CD14-positive monocyte (primary cell): ENCODE measurements around the gene CCL28. TPM values are rescaled to one million over a fixed set of nuclear protein-coding genes. Genes with fewer than 3 reads are reported as not detected.
"Not testable (repeated sequence)": the region's sequence is repeated elsewhere in the genome, so short reads cannot be mapped to it uniquely, and the experiment has no call there.

Experiments used
- DNase-seq, 3 donors: peaks; one replicate each; pipeline ENCODE4 v3.0.0-alpha.2; 2011 to 2022
- H2AFZ ChIP-seq: 2 replicates; pipeline ENCODE4 v1.6.0; 2012; ENCODE audit warnings: mild to moderate bottlenecking, low read depth, low read length, inconsistent platforms; ENCODE audit not compliant: insufficient read depth, poor library complexity, severe bottlenecking
- H3K27ac ChIP-seq, 2 donors: 1 replicate in 1 of 2; 2 replicates in 1 of 2; pipeline ENCODE4 v1.5.1; 2012 to 2013; ENCODE audit warnings: low read length in 2 of 2, control low read depth in 1 of 2, inconsistent platforms in 1 of 2, low read depth in 1 of 2, mild to moderate bottlenecking in 1 of 2
- H3K27me3 ChIP-seq, 2 donors: one replicate each; pipeline versions ENCODE4 v1.6.0 to v1.6.1; 2011 to 2013; ENCODE audit warnings: low read length in 2 of 2; ENCODE audit not compliant: control insufficient read depth in 2 of 2, insufficient read depth in 2 of 2
- H3K36me3 ChIP-seq, 2 donors: replicated peaks in 1 of 2; 1 replicate in 1 of 2; 2 replicates in 1 of 2; pipeline versions ENCODE4 v1.5.1 to v1.6.1; 2012 to 2013; ENCODE audit warnings: low read length in 2 of 2, control low read depth in 1 of 2, inconsistent platforms in 1 of 2, mild to moderate bottlenecking in 1 of 2; ENCODE audit not compliant: insufficient read depth in 2 of 2, control insufficient read depth in 1 of 2
- H3K4me1 ChIP-seq, 2 donors: 1 replicate in 1 of 2; 2 replicates in 1 of 2; pipeline versions ENCODE4 v1.5.1 to v1.6.1; 2012 to 2013; ENCODE audit warnings: low read length in 2 of 2, control low read depth in 1 of 2, inconsistent platforms in 1 of 2, mild to moderate bottlenecking in 1 of 2, moderate library complexity in 1 of 2; ENCODE audit not compliant: insufficient read depth in 2 of 2, control insufficient read depth in 1 of 2
- H3K4me2 ChIP-seq: replicated peaks from 2 replicates; pipeline ENCODE3; 2012; ENCODE audit warnings: low read length, moderate library complexity, mild to moderate bottlenecking; ENCODE audit not compliant: poor library complexity, severe bottlenecking; ENCODE audit errors: extremely low read depth
- H3K4me3 ChIP-seq, 3 experiments: fragments of 200-600 bp in 1 of 3; sonication (generic) in 1 of 3; replicated peaks in 1 of 3; 1 replicate in 2 of 3; 2 replicates in 1 of 3; pipeline ENCODE4 v1.5.1; 2011 to 2013; ENCODE audit warnings: low read length in 3 of 3, mild to moderate bottlenecking in 3 of 3, control low read depth in 2 of 3, low read depth in 2 of 3, inconsistent platforms in 1 of 3, moderate library complexity in 1 of 3
- H3K79me2 ChIP-seq: 2 replicates; pipeline ENCODE4 v1.6.0; 2012; ENCODE audit warnings: mild to moderate bottlenecking, control low read depth, inconsistent platforms, low read length, moderate library complexity; ENCODE audit not compliant: insufficient read depth
- H3K9ac ChIP-seq: 2 replicates; pipeline ENCODE4 v1.6.0; 2017; ENCODE audit warnings: low read length, mild to moderate bottlenecking; ENCODE audit not compliant: insufficient read depth, poor library complexity, severe bottlenecking
- H3K9me3 ChIP-seq, 2 donors: replicated peaks in 1 of 2; 1 replicate in 1 of 2; 2 replicates in 1 of 2; pipeline versions ENCODE4 v1.5.1 to v1.6.1; 2012 to 2013; ENCODE audit warnings: low read length in 2 of 2, control low read depth in 1 of 2; ENCODE audit not compliant: control insufficient read depth in 1 of 2, insufficient read depth in 1 of 2
- H4K20me1 ChIP-seq: 2 replicates; pipeline ENCODE4 v1.6.0; 2012; ENCODE audit warnings: mild to moderate bottlenecking, low read length, control low read depth, moderate library complexity; ENCODE audit not compliant: insufficient read depth
- H3K27ac Mint-ChIP-seq, 7 donors: one replicate each; pipeline ENCODE4 v1.8.0; 2020; ENCODE audit warnings: mild to moderate bottlenecking in 7 of 7, mixed read lengths in 7 of 7, moderate library complexity in 6 of 7, inconsistent platforms in 2 of 7
- H3K27me3 Mint-ChIP-seq, 3 donors: one replicate each; pipeline ENCODE4 v1.8.0; 2021 to 2022; ENCODE audit warnings: low read depth in 3 of 3, mild to moderate bottlenecking in 3 of 3, mixed read lengths in 3 of 3, moderate library complexity in 3 of 3, inconsistent platforms in 1 of 3
- H3K36me3 Mint-ChIP-seq, 2 donors: one replicate each; pipeline ENCODE4 v1.8.0; 2020; ENCODE audit warnings: mixed read lengths in 2 of 2, inconsistent platforms in 1 of 2, mild to moderate bottlenecking in 1 of 2
- H3K4me1 Mint-ChIP-seq: one replicate; pipeline ENCODE4 v1.8.0; 2020; ENCODE audit warnings: mild to moderate bottlenecking, mixed read lengths
- H3K4me3 Mint-ChIP-seq, 2 donors: one replicate each; pipeline ENCODE4 v1.8.0; 2020; ENCODE audit warnings: mild to moderate bottlenecking in 2 of 2, mixed read lengths in 2 of 2, moderate library complexity in 1 of 2
- H3K9me3 Mint-ChIP-seq, 7 donors: one replicate each; pipeline ENCODE4 v1.8.0; 2020 to 2022; ENCODE audit warnings: mixed read lengths in 7 of 7, mild to moderate bottlenecking in 6 of 7, moderate library complexity in 6 of 7, inconsistent platforms in 2 of 7
- CTCF ChIP-seq: fragments of 200-600 bp; IDR thresholded peaks from one replicate; pipeline ENCODE4 v1.8.0; 2022; ENCODE audit warnings: antibody characterized with exemption, mild to moderate bottlenecking
- WGBS: methylation state at CpG from one replicate; pipeline ENCODE4 v1.1.5; 2013; ENCODE audit warnings: missing lambda C conversion rate; ENCODE audit not compliant: insufficient coverage; 5-methylcytosine and 5-hydroxymethylcytosine counted together
- intact Hi-C, 2 donors: fragments of 100-400 bp; cut with micrococcal nuclease; formaldehyde crosslinking; loops; one replicate each; pipeline versions ENCODE4 v1.15.0 to v1.15.1; 2023
- polyA plus RNA-seq, 3 donors: library from polyadenylated mRNA; depleted of rRNA in 1 of 3; unstranded in 2 of 3; stranded (reverse) in 1 of 3; fragments of 300-500 nt in 2 of 3; fragments of >200 nt in 1 of 3; fragmentation: Illumina TruSeq in 2 of 3; gene quantifications; 1 replicate in 2 of 3; 2 replicates in 1 of 3; pipeline ENCODE4 v1.2.3, GENCODE V29; 2012 to 2021

Gene CCL28
- polyA plus RNA-seq, 3 donors: 0.10 to 0.51 (median 0.32) TPM

DNA sequence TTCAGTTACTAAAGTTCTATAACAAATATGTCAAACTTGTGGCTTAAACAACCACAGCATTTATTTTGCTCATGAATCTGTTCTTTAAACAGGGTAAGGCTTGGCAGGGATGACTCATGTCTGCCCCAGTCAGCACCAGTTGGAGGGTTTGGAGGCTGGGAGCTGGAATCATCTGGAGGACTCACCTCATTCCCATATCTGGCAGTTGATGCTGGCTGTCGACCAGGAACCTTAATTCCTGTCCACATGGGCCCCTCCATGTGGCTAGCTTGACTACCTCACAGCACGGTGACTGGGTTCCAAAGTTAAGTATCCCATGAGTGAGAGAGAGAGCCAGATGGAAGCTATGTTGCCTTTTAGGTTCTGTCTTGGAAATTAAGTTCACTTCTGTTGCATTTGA is 13.8 kb upstream of the CCL28 start:
- no peak overlapping the region for H3K9ac ChIP-seq
- no peaks in the 10 kb centered on the region for H3K27me3 ChIP-seq
- Mint-ChIP-seq H3K4me3 (no peak overlapping the region), H3K4me1 (peaks cover 5% of the 10 kb centered on the region), H3K36me3 (no peaks in the 10 kb centered on the region), H3K9me3 (no peaks in the 10 kb centered on the region), H3K27ac (no peak overlapping the region), H3K27me3 (peaks cover 0 to 4% (median 2%) of the 10 kb centered on the region in 3 donors)
- intact Hi-C loops: no loop called here
- TF ChIP-seq CTCF: no peak
- no peaks in the 10 kb centered on the region for H3K79me2 ChIP-seq
- no peaks in the 10 kb centered on the region for H3K36me3 ChIP-seq
- H3K27ac ChIP-seq: no peak overlapping the region
- H3K9me3 ChIP-seq: no peaks in the 10 kb centered on the region
- 80% methylated on average over 1 of the region's 2 CpGs for WGBS
- no peak overlapping the region for H2AFZ ChIP-seq
- H3K4me1 ChIP-seq: no peaks in the 10 kb centered on the region
- no peaks in the 10 kb centered on the region for H4K20me1 ChIP-seq
- H3K4me2 ChIP-seq: no peak overlapping the region
- H3K4me3 ChIP-seq: no peak overlapping the region
- no peak for DNase-seq

GRCh38 chr5:43423086-43423485 is 10.9 kb upstream of the CCL28 start:
- H3K4me3 ChIP-seq, intact Hi-C loops, H3K9me3 ChIP-seq, H3K27me3 ChIP-seq, H3K36me3 Mint-ChIP-seq, H3K4me1 ChIP-seq, H3K79me2 ChIP-seq, DNase-seq, H3K27me3 Mint-ChIP-seq, H3K36me3 ChIP-seq, H3K4me3 Mint-ChIP-seq, H3K9ac ChIP-seq, H3K4me2 ChIP-seq, H4K20me1 ChIP-seq, H3K4me1 Mint-ChIP-seq, H3K27ac Mint-ChIP-seq, H2AFZ ChIP-seq, H3K27ac ChIP-seq, H3K9me3 Mint-ChIP-seq: not testable (repeated sequence)
- 100% methylated on average over 5 of the region's 6 CpGs for WGBS
